Type B pancreatic cell (in vitro differentiated cells): Measurements from ENCODE around the gene GDPD5. TPM values are rescaled to one million over a fixed set of nuclear protein-coding genes. Genes with fewer than 3 reads are reported as not detected.

Experiments used
- DNase-seq: peaks from one replicate; pipeline ENCODE4 v3.0.0; 2021; ENCODE audit warnings: mixed read lengths; ENCODE audit not compliant: unreplicated experiment; ENCODE audit errors: extremely low spot score
- H3K27ac Mint-ChIP-seq: 2 replicates; pipeline ENCODE4 v1.8.0; 2021; ENCODE audit warnings: mild to moderate bottlenecking, mixed read lengths
- H3K27me3 Mint-ChIP-seq: 2 replicates; pipeline ENCODE4 v1.8.0; 2021; ENCODE audit warnings: mixed read lengths
- H3K36me3 Mint-ChIP-seq: 2 replicates; pipeline ENCODE4 v1.8.0; 2021; ENCODE audit warnings: mixed read lengths
- H3K4me1 Mint-ChIP-seq: one replicate; pipeline ENCODE4 v1.8.0; 2021; ENCODE audit warnings: mixed read lengths; ENCODE audit not compliant: unreplicated experiment
- H3K4me3 Mint-ChIP-seq: 2 replicates; pipeline ENCODE4 v1.8.0; 2021; ENCODE audit warnings: mild to moderate bottlenecking, mixed read lengths
- H3K9me3 Mint-ChIP-seq: 2 replicates; pipeline ENCODE4 v1.8.0; 2021; ENCODE audit warnings: mixed read lengths
- total RNA-seq: library from RNA; stranded (reverse); gene quantifications from 2 replicates; pipeline ENCODE4 v1.2.1, GENCODE V29; 2021; ENCODE audit warnings: low replicate concordance
- TF ChIP-seq, protein P1 (sequence below): fragments of 200-600 bp; sonication (generic); conservative IDR thresholded peaks from 2 replicates; pipeline ENCODE4 v1.5.0; 2021; ENCODE audit warnings: antibody characterized with exemption, mild to moderate bottlenecking

GDPD5 gene
- total RNA-seq, 1 donor from 2014 or later: 11.3 TPM

DNA sequence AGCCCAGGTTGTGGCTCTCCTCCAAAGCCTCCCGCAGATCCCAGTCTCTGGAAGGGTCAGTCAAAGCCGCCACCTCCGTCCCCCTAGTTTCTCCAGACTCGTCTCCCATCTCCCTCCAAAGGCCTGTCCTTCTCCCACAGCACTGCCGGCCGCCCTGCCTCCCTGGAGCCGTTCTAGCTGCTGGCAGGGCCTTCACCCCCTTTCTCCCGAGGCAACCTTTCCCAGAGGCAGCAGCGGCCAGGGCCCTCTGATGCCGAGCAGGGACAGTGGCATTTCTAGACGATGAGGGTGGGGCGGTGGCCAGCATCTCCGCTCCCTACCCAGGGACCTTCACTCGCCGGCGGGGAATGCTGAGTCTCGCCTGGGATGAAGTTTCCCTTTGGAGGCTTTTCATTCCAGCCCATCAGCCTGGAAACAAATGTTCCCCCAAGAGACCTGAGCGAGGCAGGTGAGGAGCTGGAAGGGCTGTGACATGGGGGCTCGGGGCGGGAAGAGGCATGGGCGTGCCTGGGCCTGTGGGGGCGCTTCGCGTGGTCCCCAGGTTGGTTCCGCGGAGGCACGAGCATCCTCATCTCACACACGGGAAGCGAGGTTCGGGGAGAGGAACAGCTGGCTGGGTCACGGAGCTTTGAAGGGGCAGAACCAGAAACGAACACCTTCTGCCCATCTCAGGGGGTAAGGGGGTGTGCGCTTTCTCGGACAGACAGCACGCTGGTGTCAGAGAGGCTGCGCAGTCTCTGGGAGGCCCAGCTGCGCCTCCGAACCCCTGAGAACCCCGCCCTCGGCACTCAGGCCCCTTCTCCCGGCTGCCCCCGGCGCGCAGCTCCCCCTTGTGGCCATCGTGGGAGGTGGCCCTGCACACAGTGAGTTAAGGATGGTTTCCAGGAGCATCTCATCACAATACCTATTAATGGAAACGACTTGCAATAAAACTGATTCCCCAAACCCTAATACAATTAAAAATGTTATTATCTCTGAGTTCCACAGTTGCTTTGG lies 74.6 kb downstream of the GDPD5 start:
- TF ChIP-seq, protein P1, sequence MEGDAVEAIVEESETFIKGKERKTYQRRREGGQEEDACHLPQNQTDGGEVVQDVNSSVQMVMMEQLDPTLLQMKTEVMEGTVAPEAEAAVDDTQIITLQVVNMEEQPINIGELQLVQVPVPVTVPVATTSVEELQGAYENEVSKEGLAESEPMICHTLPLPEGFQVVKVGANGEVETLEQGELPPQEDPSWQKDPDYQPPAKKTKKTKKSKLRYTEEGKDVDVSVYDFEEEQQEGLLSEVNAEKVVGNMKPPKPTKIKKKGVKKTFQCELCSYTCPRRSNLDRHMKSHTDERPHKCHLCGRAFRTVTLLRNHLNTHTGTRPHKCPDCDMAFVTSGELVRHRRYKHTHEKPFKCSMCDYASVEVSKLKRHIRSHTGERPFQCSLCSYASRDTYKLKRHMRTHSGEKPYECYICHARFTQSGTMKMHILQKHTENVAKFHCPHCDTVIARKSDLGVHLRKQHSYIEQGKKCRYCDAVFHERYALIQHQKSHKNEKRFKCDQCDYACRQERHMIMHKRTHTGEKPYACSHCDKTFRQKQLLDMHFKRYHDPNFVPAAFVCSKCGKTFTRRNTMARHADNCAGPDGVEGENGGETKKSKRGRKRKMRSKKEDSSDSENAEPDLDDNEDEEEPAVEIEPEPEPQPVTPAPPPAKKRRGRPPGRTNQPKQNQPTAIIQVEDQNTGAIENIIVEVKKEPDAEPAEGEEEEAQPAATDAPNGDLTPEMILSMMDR: peak; percentile 79
- H3K4me1 Mint-ChIP-seq: peaks cover 18% of the 10 kb centered on the region
- no peak overlapping the region for H3K4me3 Mint-ChIP-seq
- no peaks in the 10 kb centered on the region for H3K36me3 Mint-ChIP-seq
- DNase-seq: no peak
- no peaks in the 10 kb centered on the region for H3K9me3 Mint-ChIP-seq
- no peak overlapping the region for H3K27ac Mint-ChIP-seq
- peaks cover 4% of the 10 kb centered on the region for H3K27me3 Mint-ChIP-seq

- Mint-ChIP-seq H3K27me3 (peaks cover 7% of the 10 kb centered on the region), H3K4me1 (peaks cover 17% of the 10 kb centered on the region), H3K36me3 (no peaks in the 10 kb centered on the region), H3K9me3 (no peaks in the 10 kb centered on the region), H3K4me3 (no peak overlapping the region), H3K27ac (no peak overlapping the region)
- DNase-seq: no peak
- TF ChIP-seq, protein P1: no peak
These were observed 75.5 kb downstream of the GDPD5 start for GRCh38 chr11:75450236-75450635.

GRCh38 chr11:75449776-75450175 lies 76.0 kb downstream of the GDPD5 start:
- H3K27ac Mint-ChIP-seq: no peak overlapping the region
- H3K27me3 Mint-ChIP-seq: peaks cover 9% of the 10 kb centered on the region
- no peaks in the 10 kb centered on the region for H3K9me3 Mint-ChIP-seq
- peaks cover 16% of the 10 kb centered on the region for H3K4me1 Mint-ChIP-seq
- H3K36me3 Mint-ChIP-seq: no peaks in the 10 kb centered on the region
- TF ChIP-seq, protein P1: no peak
- no peak overlapping the region for H3K4me3 Mint-ChIP-seq
- DNase-seq: no peak

DNA sequence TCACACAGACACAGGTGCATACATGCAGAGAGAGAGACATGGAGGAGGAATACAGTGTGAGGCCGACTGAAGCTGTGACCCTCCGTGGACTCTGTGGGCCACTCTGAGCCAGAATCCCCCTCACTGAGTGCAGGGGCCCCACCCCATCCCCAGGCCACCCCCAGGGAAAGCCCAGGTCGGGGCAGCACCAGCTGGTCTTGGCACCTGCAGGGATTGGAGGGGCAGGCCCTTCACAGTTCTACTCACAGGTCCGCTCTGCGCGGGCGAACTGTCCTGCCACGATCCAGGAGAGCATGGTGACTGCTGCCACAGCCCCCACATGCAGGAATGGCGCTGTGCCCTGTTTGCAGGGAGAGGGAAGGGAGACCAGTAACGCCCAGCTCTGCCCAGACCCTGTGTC lies 76.5 kb downstream of the GDPD5 start:
- no peak for DNase-seq
- H3K9me3 Mint-ChIP-seq: no peaks in the 10 kb centered on the region
- peaks cover 9% of the 10 kb centered on the region for H3K27me3 Mint-ChIP-seq
- peaks cover 11% of the 10 kb centered on the region for H3K4me1 Mint-ChIP-seq
- no peak overlapping the region for H3K4me3 Mint-ChIP-seq
- TF ChIP-seq, protein P1: no peak
- no peak overlapping the region for H3K27ac Mint-ChIP-seq
- H3K36me3 Mint-ChIP-seq: no peaks in the 10 kb centered on the region

- Mint-ChIP-seq H3K27me3 (peaks cover 7% of the 10 kb centered on the region), H3K9me3 (no peaks in the 10 kb centered on the region)
These were observed 78.3 kb downstream of the GDPD5 start for GRCh38 chr11:75447415-75447814.

More at GRCh38 chr11:75447415-75447814, 78.3 kb downstream of the GDPD5 start:
- no peaks in the 10 kb centered on the region for H3K36me3 Mint-ChIP-seq
- no peak overlapping the region for H3K4me3 Mint-ChIP-seq
- peaks cover 8% of the 10 kb centered on the region for H3K4me1 Mint-ChIP-seq
- no peak overlapping the region for H3K27ac Mint-ChIP-seq
- no peak for DNase-seq
- TF ChIP-seq, protein P1: no peak
